IPS DF 6.9 (cell line): ENCODE results near the gene BRK1.
"Not testable (repeated sequence)": the region's sequence is repeated elsewhere in the genome, so short reads cannot be mapped to it uniquely, and the experiment has no call there.

Experiments
- DNase-seq: peaks from one replicate; pipeline ENCODE4 v3.0.0-alpha.2; 2013; ENCODE audit warnings: low read depth, low spot score
- H3K27ac ChIP-seq: one replicate; pipeline ENCODE4 v1.5.1; 2013; ENCODE audit warnings: low read length, control low read depth
- H3K27me3 ChIP-seq: 2 replicates; pipeline ENCODE4 v1.6.1; 2013; ENCODE audit warnings: mild to moderate bottlenecking, low read length; ENCODE audit not compliant: control insufficient read depth, insufficient read depth
- H3K36me3 ChIP-seq: 2 replicates; pipeline ENCODE4 v1.6.1; 2013; ENCODE audit warnings: low read length; ENCODE audit not compliant: control insufficient read depth, insufficient read depth
- H3K4me1 ChIP-seq: 2 replicates; pipeline ENCODE4 v1.6.1; 2013; ENCODE audit warnings: low read length; ENCODE audit not compliant: control insufficient read depth, insufficient read depth
- H3K4me3 ChIP-seq: 2 replicates; pipeline ENCODE4 v1.5.1; 2013; ENCODE audit warnings: mild to moderate bottlenecking, low read length
- H3K9me3 ChIP-seq: 2 replicates; pipeline ENCODE4 v1.6.1; 2013; ENCODE audit warnings: low read length, inconsistent platforms; ENCODE audit not compliant: control insufficient read depth, insufficient read depth
- WGBS: extraction: QIAGEN DNeasy Blood & Tissue Kit; methylation state at CpG from one replicate; pipeline ENCODE4 v1.1.7; 2013; ENCODE audit warnings: mixed read lengths, missing lambda C conversion rate; ENCODE audit not compliant: insufficient read length, insufficient coverage; 5-methylcytosine and 5-hydroxymethylcytosine counted together

BRK1 gene

DNA sequence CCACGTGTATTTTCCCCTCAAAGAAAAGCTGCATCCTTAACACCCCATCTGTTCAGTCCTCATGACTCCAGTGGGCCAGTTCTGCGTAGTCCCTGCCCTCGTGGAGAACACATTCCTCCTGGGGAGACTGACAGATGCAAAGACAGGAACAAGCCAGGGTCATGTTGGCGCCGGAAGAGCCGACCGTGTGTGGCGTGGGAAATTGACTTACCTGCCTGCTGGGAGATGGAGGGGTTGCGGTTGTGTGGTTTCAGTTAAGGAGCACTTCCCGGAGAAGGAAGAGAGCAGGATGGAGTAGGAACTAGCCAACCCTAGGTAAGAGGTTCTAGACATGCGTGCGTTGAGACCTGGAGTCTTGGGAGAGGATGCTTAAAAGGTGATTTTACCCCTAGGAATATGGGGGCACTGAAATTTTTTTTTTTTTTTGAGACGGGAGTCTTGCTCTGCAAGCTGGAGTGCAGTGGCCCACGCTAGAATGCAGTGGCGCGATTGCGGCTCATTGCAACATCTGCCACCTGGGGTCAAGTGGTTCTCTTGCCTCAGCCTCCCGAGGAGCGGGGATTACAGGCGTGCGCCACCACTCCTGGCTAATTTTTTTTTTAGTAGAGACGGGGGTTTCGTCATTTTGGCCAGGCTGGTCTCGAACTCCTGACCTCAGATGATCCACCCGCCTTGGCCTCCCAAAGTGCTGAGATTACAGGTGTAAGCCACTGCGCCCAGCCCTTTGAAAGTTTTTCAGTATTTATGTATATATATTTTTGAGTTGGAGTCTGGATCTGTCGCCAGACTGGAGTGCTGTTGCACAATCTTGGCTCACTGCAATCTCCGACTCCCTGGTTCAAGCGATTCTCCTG, 27.5 kb downstream of the BRK1 start:
- H3K36me3 ChIP-seq: no peaks in the 10 kb centered on the region

DNA sequence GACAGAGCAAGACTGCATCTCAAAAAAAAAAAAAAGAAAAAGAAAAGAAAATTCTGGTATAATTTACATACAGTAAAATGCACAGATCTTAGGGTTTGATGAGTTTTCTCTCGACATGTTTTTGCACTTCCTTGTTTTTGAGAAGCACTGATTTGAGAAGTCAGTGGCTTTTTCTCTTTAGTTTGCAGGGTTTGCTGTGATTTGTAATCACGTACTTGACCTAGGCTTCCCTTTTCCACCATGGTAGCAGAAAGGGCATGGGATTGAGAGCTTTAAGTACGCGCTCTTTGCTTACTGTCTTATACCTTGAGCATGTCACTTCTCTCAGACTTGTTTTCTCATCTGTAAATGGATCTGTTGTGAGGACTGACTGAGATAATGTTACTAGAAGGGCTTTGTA, 30.2 kb downstream of the BRK1 start:
- Histone ChIP-seq H3K27ac (no peak overlapping the region), H3K27me3 (no peaks in the 10 kb centered on the region), H3K9me3 (no peaks in the 10 kb centered on the region), H3K4me1 (peaks cover 2% of the 10 kb centered on the region; the same call in 1 of the 2 replicates), H3K36me3 (peaks cover 12% of the 10 kb centered on the region; the same call in 1 of the 2 replicates), H3K4me3 (no peak overlapping the region)
- no peak for DNase-seq
- WGBS: no CpG with 5 or more reads among the region's 4 CpGs

More for the DNA sequence above, 27.5 kb downstream of the BRK1 start:
- DNase-seq: no peak
- H3K4me3 ChIP-seq: peak overlapping the region; percentile 4; the same call in 1 of the 2 replicates
- WGBS: no CpG with 5 or more reads among the region's 29 CpGs
- no peak overlapping the region for H3K27ac ChIP-seq
- no peaks in the 10 kb centered on the region for H3K27me3 ChIP-seq
- H3K4me1 ChIP-seq: peaks cover 2% of the 10 kb centered on the region; the same call in 1 of the 2 replicates
- no peaks in the 10 kb centered on the region for H3K9me3 ChIP-seq

DNA sequence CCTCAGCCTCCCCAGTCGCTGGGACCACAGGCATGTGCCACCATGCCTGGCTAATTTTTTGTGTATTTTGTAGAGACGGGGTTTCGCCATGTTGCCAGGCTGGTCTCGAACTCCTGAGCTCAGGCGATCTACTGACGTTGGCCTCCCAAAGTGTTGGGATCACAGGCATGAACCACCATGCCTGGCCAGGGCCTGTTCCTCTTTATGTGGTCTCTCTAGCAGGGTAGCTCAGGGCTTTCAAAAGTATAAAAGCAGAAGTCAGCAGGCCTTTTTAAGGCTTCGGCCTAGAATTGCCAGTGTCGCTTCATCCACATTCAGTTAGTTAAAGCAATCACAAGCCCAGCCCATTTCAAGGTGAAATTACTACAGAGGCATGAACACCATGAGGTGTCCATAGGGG, 33.8 kb downstream of the BRK1 start:
- Histone ChIP-seq H3K36me3 (peaks cover 12% of the 10 kb centered on the region; the same call in 1 of the 2 replicates), H3K27me3 (no peaks in the 10 kb centered on the region), H3K9me3 (no peaks in the 10 kb centered on the region), H3K4me3 (no peak overlapping the region), H3K27ac (no peak overlapping the region), H3K4me1 (no peaks in the 10 kb centered on the region)
- WGBS: no CpG with 5 or more reads among the region's 8 CpGs
- no peak for DNase-seq

GRCh38 chr3:10150987-10151386, 35.5 kb downstream of the BRK1 start:
- Histone ChIP-seq H3K36me3 (peaks cover 12% of the 10 kb centered on the region; the same call in 1 of the 2 replicates), H3K4me3 (no peak overlapping the region), H3K27ac (no peak overlapping the region), H3K4me1 (no peaks in the 10 kb centered on the region), H3K27me3 (no peaks in the 10 kb centered on the region), H3K9me3 (no peaks in the 10 kb centered on the region)
- DNase-seq: no peak
- WGBS: no CpG with 5 or more reads among the region's 6 CpGs

DNA sequence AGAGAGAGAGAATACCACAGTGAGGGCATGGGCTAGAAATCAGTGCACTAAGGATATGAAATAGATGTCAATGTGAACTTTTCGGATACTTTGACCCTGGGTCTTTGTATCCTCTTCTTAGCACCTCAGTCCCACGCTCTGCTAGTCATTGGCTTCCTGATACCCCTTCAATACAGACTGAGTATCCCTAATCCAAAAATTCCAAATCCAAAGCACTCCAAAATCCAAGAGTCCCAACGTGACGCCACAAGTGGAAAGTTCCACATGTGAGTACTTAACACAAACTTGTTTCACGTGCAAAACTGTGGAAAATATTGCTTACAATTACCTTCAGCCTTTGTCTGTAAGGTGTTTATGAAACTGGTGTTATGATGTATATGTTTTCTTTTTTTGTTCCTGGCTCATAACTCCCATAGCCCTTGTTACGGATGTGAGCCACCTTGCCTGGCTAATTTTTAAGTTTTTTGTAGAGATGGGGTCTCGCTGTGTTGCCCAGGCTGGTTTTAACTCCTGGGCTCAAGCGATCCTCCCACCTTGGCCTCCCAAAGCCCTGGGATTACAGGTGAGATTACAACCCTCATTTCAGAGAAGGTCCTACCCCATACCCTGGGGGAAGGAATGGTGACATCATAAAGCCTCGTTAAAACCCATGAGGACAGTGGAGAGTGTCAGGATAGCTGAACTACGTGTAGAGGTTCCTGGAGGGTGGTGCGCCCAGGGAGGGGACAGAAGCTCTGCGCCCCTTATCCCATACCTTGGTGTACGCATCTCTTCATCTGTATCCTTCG, 39.1 kb downstream of the BRK1 start:
- DNase-seq: no peak
- WGBS: no CpG with 5 or more reads among the region's 14 CpGs
- no peak overlapping the region for H3K27ac ChIP-seq
- H3K9me3 ChIP-seq: no peaks in the 10 kb centered on the region
- H3K4me3 ChIP-seq: no peak overlapping the region
- H3K4me1 ChIP-seq: no peaks in the 10 kb centered on the region
- H3K36me3 ChIP-seq: peaks cover 7% of the 10 kb centered on the region; the same call in 1 of the 2 replicates
- no peaks in the 10 kb centered on the region for H3K27me3 ChIP-seq

- no peaks in the 10 kb centered on the region for H3K4me1 ChIP-seq
- H3K9me3 ChIP-seq: no peaks in the 10 kb centered on the region
- H3K4me3 ChIP-seq: no peak overlapping the region
- no peak overlapping the region for H3K27ac ChIP-seq
- WGBS: no CpG with 5 or more reads among the region's 4 CpGs
- no peaks in the 10 kb centered on the region for H3K27me3 ChIP-seq
- peaks cover 3% of the 10 kb centered on the region; the same call in 1 of the 2 replicates for H3K36me3 ChIP-seq
- DNase-seq: no peak
Observed at GRCh38 chr3:10155123-10155472, 39.6 kb downstream of the BRK1 start.

- Histone ChIP-seq H3K4me3 (no peak overlapping the region), H3K36me3 (no peaks in the 10 kb centered on the region; the same call in 1 of the 2 replicates), H3K27ac (no peak overlapping the region), H3K4me1 (no peaks in the 10 kb centered on the region), H3K9me3 (no peaks in the 10 kb centered on the region), H3K27me3 (no peaks in the 10 kb centered on the region)
- WGBS: no CpG with 5 or more reads among the region's 4 CpGs
- DNase-seq: no peak
Observed at GRCh38 chr3:10155658-10156057, 40.2 kb downstream of the BRK1 start.

- Histone ChIP-seq H3K36me3 (no peaks in the 10 kb centered on the region), H3K27me3 (no peaks in the 10 kb centered on the region), H3K9me3 (no peaks in the 10 kb centered on the region), H3K27ac (no peak overlapping the region), H3K4me1 (no peaks in the 10 kb centered on the region), H3K4me3 (no peak overlapping the region)
- DNase-seq: no peak
- WGBS: no CpG with 5 or more reads among the region's 4 CpGs
Observed at GRCh38 chr3:10157031-10157430, 41.6 kb downstream of the BRK1 start.

DNA sequence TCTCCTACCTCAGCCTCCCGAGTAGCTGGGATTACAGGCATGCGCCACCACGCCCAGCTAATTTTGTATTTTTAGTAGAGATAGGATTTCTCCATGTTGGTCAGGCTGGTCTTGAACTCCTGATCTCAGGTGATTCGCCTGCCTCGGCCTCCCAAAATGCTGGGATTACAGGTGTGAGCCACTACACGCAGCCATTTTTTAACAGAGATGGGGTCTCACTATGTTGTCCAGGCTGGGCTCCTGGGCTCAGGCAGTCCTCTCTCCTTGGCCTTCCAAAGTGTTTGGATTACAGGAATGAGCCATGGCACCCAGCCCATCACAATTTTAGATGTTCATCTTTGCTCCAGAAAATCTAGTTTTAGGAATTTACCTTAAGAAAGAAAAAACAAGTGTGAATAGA, 43.1 kb downstream of the BRK1 start:
- not testable (repeated sequence) for H3K4me1 ChIP-seq, H3K4me3 ChIP-seq, DNase-seq, H3K27ac ChIP-seq, H3K36me3 ChIP-seq, H3K9me3 ChIP-seq, H3K27me3 ChIP-seq
- WGBS: no CpG with 5 or more reads among the region's 6 CpGs

- Histone ChIP-seq H3K27ac (no peak overlapping the region), H3K27me3 (no peaks in the 10 kb centered on the region), H3K36me3 (peaks cover 2% of the 10 kb centered on the region; the same call in 1 of the 2 replicates), H3K4me3 (no peak overlapping the region), H3K4me1 (0 out of 2 replicates have a peak, but pooled peaks cover 1% of the 10 kb centered on the region), H3K9me3 (no peaks in the 10 kb centered on the region)
- no peak for DNase-seq
- WGBS: no CpG with 5 or more reads among the region's 1 CpG
Observed at GRCh38 chr3:10160346-10160745, 44.9 kb downstream of the BRK1 start.
